ENCODE results near the gene DDX1.

DNA sequence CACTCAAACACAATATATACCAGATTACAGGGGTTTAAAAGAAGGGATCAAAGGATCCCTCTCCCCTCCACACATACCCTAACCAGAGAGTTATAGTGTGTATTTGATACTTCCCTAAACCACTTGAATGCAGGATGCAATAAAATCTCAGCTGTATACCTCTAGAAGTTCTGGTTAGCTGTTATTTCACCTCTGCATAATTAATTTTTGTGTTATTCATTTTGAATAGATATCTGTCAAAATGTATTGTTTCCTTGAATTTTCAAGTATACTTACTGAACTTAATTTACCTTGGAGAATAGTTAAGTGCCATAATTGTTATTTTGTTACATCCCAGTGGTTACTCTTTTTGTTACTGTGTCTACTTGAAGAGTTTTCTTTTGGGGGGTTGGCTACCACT is 34.5 kb downstream of the DDX1 start:
- no peak for TF ChIP-seq EZH2 (IDR thresholded peaks at IDR 0.05; ENCODE audit: low read length, unreplicated experiment)
- TF ChIP-seq, protein P1, sequence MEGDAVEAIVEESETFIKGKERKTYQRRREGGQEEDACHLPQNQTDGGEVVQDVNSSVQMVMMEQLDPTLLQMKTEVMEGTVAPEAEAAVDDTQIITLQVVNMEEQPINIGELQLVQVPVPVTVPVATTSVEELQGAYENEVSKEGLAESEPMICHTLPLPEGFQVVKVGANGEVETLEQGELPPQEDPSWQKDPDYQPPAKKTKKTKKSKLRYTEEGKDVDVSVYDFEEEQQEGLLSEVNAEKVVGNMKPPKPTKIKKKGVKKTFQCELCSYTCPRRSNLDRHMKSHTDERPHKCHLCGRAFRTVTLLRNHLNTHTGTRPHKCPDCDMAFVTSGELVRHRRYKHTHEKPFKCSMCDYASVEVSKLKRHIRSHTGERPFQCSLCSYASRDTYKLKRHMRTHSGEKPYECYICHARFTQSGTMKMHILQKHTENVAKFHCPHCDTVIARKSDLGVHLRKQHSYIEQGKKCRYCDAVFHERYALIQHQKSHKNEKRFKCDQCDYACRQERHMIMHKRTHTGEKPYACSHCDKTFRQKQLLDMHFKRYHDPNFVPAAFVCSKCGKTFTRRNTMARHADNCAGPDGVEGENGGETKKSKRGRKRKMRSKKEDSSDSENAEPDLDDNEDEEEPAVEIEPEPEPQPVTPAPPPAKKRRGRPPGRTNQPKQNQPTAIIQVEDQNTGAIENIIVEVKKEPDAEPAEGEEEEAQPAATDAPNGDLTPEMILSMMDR (conservative IDR thresholded peaks at IDR 0.05; ENCODE audit: low read depth, low read length) = no peak
